Natural killer cell (primary cell): ENCODE measurements around the gene KCTD20. TPM values are rescaled to one million over a fixed set of nuclear protein-coding genes. Genes with fewer than 3 reads are reported as not detected.

Experiments used
- ATAC-seq, 3 donors: fragments of 150-1000 bp in 2 of 3; fragments of 200-7000 bp in 1 of 3; cut with Tn5 transposase; 1 replicate in 1 of 3; 2 replicates in 2 of 3; pipeline ENCODE4 v1.10.0; 2021; ENCODE audit warnings: mild to moderate bottlenecking in 2 of 3, moderate library complexity in 2 of 3
- DNase-seq, 2 donors: peaks; one replicate each; pipeline versions ENCODE4 v3.0.0 to v3.0.0-alpha.2; 2013 to 2021; ENCODE audit warnings: mixed read lengths in 1 of 2
- H3K27ac ChIP-seq: one replicate; pipeline ENCODE4 v1.5.1; 2013; ENCODE audit warnings: mild to moderate bottlenecking, low read length
- H3K27me3 ChIP-seq: one replicate; pipeline ENCODE4 v1.6.1; 2013; ENCODE audit warnings: low read length; ENCODE audit not compliant: control insufficient read depth, insufficient read depth
- H3K36me3 ChIP-seq: one replicate; pipeline ENCODE4 v1.6.1; 2013; ENCODE audit warnings: low read length; ENCODE audit not compliant: control insufficient read depth, insufficient read depth
- H3K4me1 ChIP-seq: one replicate; pipeline ENCODE4 v1.6.1; 2013; ENCODE audit warnings: low read length; ENCODE audit not compliant: control insufficient read depth, insufficient read depth
- H3K4me3 ChIP-seq: one replicate; pipeline ENCODE4 v1.5.1; 2013; ENCODE audit warnings: low read length
- H3K9me3 ChIP-seq: one replicate; pipeline ENCODE4 v1.6.1; 2013; ENCODE audit warnings: low read length; ENCODE audit not compliant: control insufficient read depth, insufficient read depth
- H3K27ac Mint-ChIP-seq, 2 donors: one replicate each; pipeline ENCODE4 v1.8.0; 2022; ENCODE audit warnings: mild to moderate bottlenecking in 2 of 2, mixed read lengths in 2 of 2, moderate library complexity in 1 of 2
- H3K27me3 Mint-ChIP-seq, 2 donors: one replicate each; pipeline ENCODE4 v1.8.0; 2022; ENCODE audit warnings: low read depth in 2 of 2, mixed read lengths in 2 of 2
- H3K36me3 Mint-ChIP-seq: one replicate; pipeline ENCODE4 v1.8.0; 2022; ENCODE audit warnings: mixed read lengths
- H3K4me1 Mint-ChIP-seq, 2 donors: one replicate each; pipeline ENCODE4 v1.8.0; 2022; ENCODE audit warnings: mixed read lengths in 2 of 2
- H3K4me3 Mint-ChIP-seq: one replicate; pipeline ENCODE4 v1.8.0; 2022; ENCODE audit warnings: mild to moderate bottlenecking, moderate library complexity, mixed read lengths
- H3K9me3 Mint-ChIP-seq, 2 donors: one replicate each; pipeline ENCODE4 v1.8.0; 2022; ENCODE audit warnings: mixed read lengths in 2 of 2
- WGBS: methylation state at CpG from one replicate; pipeline ENCODE4 v1.1.7; 2013; ENCODE audit warnings: missing lambda C conversion rate; ENCODE audit not compliant: insufficient coverage; 5-methylcytosine and 5-hydroxymethylcytosine counted together
- intact Hi-C: fragments of 100-400 bp; cut with micrococcal nuclease; formaldehyde crosslinking; loops from one replicate; pipeline ENCODE4 v1.14.2; 2022
- total RNA-seq, 4 donors: library from RNA; stranded (reverse); fragments of 120-200 nt in 1 of 4; gene quantifications; one replicate each; pipeline versions ENCODE4 v1.2.3 to v1.2.4, GENCODE V29; 2013 to 2022
- TF ChIP-seq, protein P1 (sequence below): fragments of 200-600 bp; IDR thresholded peaks from one replicate; pipeline ENCODE4 v1.8.0; 2022; ENCODE audit warnings: antibody characterized with exemption

Gene KCTD20
- total RNA-seq, 3 donors from 2014 or later (not counting 1 experiment from before 2014, with no cell fraction given): 37.7 to 43.5 (median 43.2) TPM

DNA sequence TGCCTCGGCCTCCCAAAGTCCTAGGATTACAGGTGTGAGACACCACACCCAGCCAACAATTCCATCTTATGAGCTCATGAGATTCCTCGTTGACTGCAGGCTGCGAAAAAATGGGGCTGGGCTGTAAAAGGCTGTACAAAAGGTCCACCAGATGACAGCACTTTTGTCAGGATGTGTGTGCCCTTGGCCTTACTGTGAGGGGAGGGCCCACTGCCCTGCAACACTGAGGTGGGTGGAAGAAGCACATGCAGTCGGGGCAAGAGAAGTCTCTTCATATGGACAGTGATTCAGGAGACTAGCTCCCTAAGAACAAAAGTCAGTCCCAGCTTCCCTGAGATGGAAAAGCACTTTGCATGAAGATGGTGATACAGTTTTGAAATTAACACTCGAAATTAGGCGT, 50.5 kb downstream of the KCTD20 start:
- intact Hi-C loops: no loop called here
- Mint-ChIP-seq H3K36me3 (peaks cover 38% of the 10 kb centered on the region), H3K27ac (peak overlapping the region; percentile 70 to 76), H3K4me1 (peaks cover 13 to 36% of the 10 kb centered on the region in 2 donors), H3K4me3 (no peak overlapping the region), H3K9me3 (no peaks in the 10 kb centered on the region), H3K27me3 (no peaks in the 10 kb centered on the region)
- Histone ChIP-seq H3K9me3 (no peaks in the 10 kb centered on the region), H3K4me3 (no peak overlapping the region), H3K36me3 (peaks cover 58% of the 10 kb centered on the region), H3K27ac (no peak overlapping the region), H3K4me1 (peaks cover 6% of the 10 kb centered on the region), H3K27me3 (no peaks in the 10 kb centered on the region)
- ATAC-seq: no peak
- 95% methylated on average over 6 of the region's 6 CpGs for WGBS
- DNase-seq: no peak
- TF ChIP-seq, protein P1, sequence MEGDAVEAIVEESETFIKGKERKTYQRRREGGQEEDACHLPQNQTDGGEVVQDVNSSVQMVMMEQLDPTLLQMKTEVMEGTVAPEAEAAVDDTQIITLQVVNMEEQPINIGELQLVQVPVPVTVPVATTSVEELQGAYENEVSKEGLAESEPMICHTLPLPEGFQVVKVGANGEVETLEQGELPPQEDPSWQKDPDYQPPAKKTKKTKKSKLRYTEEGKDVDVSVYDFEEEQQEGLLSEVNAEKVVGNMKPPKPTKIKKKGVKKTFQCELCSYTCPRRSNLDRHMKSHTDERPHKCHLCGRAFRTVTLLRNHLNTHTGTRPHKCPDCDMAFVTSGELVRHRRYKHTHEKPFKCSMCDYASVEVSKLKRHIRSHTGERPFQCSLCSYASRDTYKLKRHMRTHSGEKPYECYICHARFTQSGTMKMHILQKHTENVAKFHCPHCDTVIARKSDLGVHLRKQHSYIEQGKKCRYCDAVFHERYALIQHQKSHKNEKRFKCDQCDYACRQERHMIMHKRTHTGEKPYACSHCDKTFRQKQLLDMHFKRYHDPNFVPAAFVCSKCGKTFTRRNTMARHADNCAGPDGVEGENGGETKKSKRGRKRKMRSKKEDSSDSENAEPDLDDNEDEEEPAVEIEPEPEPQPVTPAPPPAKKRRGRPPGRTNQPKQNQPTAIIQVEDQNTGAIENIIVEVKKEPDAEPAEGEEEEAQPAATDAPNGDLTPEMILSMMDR: no peak

- DNase-seq (no peak), ATAC-seq (peak in 1 of 3 donors; percentile 57)
- peaks cover 6% of the 10 kb centered on the region for H3K4me1 ChIP-seq
- 84% methylated on average over 2 of the region's 2 CpGs for WGBS
- peaks cover 16 to 38% of the 10 kb centered on the region in 2 donors for H3K4me1 Mint-ChIP-seq
- no peaks in the 10 kb centered on the region for H3K27me3 ChIP-seq
- peak overlapping the region; percentile 70 to 76 for H3K27ac Mint-ChIP-seq
- H3K36me3 ChIP-seq: peaks cover 62% of the 10 kb centered on the region
- H3K4me3 Mint-ChIP-seq: no peak overlapping the region
- no peak overlapping the region for H3K27ac ChIP-seq
- intact Hi-C loops: no loop called here
- TF ChIP-seq, protein P1: no peak
- no peaks in the 10 kb centered on the region for H3K27me3 Mint-ChIP-seq
- H3K4me3 ChIP-seq: no peak overlapping the region
- H3K9me3 Mint-ChIP-seq: no peaks in the 10 kb centered on the region
- H3K36me3 Mint-ChIP-seq: peaks cover 41% of the 10 kb centered on the region
- no peaks in the 10 kb centered on the region for H3K9me3 ChIP-seq
These were observed 51.1 kb downstream of the KCTD20 start for GRCh38 chr6:36493859-36494258.

DNA sequence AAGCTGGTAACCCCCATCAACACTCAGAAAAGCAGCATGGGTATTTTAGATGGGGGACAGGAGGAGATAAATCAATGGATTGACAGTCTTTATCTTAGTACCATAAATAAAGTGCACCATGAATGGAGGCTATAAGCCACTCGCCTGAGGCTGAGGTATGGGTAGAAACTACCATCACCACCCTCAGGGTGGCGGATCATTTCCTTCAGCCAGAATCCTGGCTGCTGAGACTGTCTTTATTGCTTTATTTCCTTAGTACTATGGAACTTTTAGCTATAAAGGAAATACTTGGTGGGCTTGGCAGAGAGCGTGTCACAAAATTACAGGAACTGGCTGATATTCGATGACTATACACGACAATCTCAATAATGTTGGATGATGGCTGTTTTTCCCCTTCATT, 52.3 kb downstream of the KCTD20 start:
- H3K4me3 Mint-ChIP-seq: no peak overlapping the region
- peak overlapping the region in 1 of 2 donors; percentile 12 for H3K27ac Mint-ChIP-seq
- H3K4me1 Mint-ChIP-seq: peaks cover 22 to 41% of the 10 kb centered on the region in 2 donors
- TF ChIP-seq, protein P1: no peak
- H3K4me3 ChIP-seq: no peak overlapping the region
- no peaks in the 10 kb centered on the region for H3K27me3 ChIP-seq
- no peaks in the 10 kb centered on the region for H3K27me3 Mint-ChIP-seq
- H3K4me1 ChIP-seq: peaks cover 6% of the 10 kb centered on the region
- H3K36me3 ChIP-seq: peaks cover 73% of the 10 kb centered on the region
- no peak for ATAC-seq
- intact Hi-C loops: no loop called here
- H3K36me3 Mint-ChIP-seq: peaks cover 49% of the 10 kb centered on the region
- no peaks in the 10 kb centered on the region for H3K9me3 ChIP-seq
- DNase-seq: no peak
- no peaks in the 10 kb centered on the region for H3K9me3 Mint-ChIP-seq
- 98% methylated on average over 3 of the region's 5 CpGs for WGBS
- H3K27ac ChIP-seq: no peak overlapping the region

- H3K27ac ChIP-seq: no peak overlapping the region
- Mint-ChIP-seq H3K36me3 (peaks cover 33% of the 10 kb centered on the region), H3K27ac (no peak overlapping the region), H3K9me3 (no peaks in the 10 kb centered on the region), H3K4me3 (no peak overlapping the region), H3K27me3 (no peaks in the 10 kb centered on the region), H3K4me1 (peaks cover 9 to 23% of the 10 kb centered on the region in 2 donors)
- no peaks in the 10 kb centered on the region for H3K9me3 ChIP-seq
- no peak overlapping the region for H3K4me3 ChIP-seq
- 100% methylated on average over 3 of the region's 4 CpGs for WGBS
- H3K4me1 ChIP-seq: no peaks in the 10 kb centered on the region
- peaks cover 79% of the 10 kb centered on the region for H3K36me3 ChIP-seq
- H3K27me3 ChIP-seq: no peaks in the 10 kb centered on the region
- TF ChIP-seq, protein P1: no peak
- DNase-seq: no peak
- intact Hi-C loops: no loop called here
- no peak for ATAC-seq
These were observed 57.1 kb downstream of the KCTD20 start for GRCh38 chr6:36499918-36500317.
